ENCODE data around the gene MOBP. TPM values are rescaled to one million over a fixed set of nuclear protein-coding genes. Genes with fewer than 3 reads are reported as not detected.

Gene MOBP
- total and polyA plus RNA-seq, 2 experiments from 2014 or later: not detected

DNA sequence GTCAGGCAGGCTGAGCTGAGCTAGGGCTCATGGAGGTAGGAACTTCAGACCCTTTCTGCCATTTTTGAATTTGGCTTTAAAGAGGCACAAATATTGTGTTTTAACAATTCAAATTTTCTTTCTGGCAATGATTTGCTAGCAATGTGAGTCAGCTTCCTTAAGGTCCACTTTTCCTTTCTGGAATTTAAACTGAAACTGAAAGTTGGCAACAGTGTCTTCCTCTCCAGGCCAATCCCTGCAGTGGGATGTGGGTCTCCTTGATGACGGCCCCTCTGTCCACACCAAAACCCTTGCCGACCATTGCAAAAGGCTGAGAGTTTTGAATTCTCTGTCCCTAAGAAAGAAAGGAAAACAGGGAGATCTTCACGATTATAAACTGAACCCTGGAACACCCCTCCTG, 33.8 kb upstream of the MOBP start:
- no peak for TF ChIP-seq STAT1 (IDR thresholded peaks at IDR 0.05; ENCODE audit: unreplicated experiment)
- no peak for TF ChIP-seq ZNF114 (CRISPR knock-in tag; IDR thresholded peaks at IDR 0.05)
- no peak for TF ChIP-seq JUNB (IDR thresholded peaks at IDR 0.05; ENCODE audit: unreplicated experiment)
- no peak for TF ChIP-seq NANOG (IDR thresholded peaks at IDR 0.05; ENCODE audit: borderline replicate concordance)
- TF ChIP-seq, protein P1, sequence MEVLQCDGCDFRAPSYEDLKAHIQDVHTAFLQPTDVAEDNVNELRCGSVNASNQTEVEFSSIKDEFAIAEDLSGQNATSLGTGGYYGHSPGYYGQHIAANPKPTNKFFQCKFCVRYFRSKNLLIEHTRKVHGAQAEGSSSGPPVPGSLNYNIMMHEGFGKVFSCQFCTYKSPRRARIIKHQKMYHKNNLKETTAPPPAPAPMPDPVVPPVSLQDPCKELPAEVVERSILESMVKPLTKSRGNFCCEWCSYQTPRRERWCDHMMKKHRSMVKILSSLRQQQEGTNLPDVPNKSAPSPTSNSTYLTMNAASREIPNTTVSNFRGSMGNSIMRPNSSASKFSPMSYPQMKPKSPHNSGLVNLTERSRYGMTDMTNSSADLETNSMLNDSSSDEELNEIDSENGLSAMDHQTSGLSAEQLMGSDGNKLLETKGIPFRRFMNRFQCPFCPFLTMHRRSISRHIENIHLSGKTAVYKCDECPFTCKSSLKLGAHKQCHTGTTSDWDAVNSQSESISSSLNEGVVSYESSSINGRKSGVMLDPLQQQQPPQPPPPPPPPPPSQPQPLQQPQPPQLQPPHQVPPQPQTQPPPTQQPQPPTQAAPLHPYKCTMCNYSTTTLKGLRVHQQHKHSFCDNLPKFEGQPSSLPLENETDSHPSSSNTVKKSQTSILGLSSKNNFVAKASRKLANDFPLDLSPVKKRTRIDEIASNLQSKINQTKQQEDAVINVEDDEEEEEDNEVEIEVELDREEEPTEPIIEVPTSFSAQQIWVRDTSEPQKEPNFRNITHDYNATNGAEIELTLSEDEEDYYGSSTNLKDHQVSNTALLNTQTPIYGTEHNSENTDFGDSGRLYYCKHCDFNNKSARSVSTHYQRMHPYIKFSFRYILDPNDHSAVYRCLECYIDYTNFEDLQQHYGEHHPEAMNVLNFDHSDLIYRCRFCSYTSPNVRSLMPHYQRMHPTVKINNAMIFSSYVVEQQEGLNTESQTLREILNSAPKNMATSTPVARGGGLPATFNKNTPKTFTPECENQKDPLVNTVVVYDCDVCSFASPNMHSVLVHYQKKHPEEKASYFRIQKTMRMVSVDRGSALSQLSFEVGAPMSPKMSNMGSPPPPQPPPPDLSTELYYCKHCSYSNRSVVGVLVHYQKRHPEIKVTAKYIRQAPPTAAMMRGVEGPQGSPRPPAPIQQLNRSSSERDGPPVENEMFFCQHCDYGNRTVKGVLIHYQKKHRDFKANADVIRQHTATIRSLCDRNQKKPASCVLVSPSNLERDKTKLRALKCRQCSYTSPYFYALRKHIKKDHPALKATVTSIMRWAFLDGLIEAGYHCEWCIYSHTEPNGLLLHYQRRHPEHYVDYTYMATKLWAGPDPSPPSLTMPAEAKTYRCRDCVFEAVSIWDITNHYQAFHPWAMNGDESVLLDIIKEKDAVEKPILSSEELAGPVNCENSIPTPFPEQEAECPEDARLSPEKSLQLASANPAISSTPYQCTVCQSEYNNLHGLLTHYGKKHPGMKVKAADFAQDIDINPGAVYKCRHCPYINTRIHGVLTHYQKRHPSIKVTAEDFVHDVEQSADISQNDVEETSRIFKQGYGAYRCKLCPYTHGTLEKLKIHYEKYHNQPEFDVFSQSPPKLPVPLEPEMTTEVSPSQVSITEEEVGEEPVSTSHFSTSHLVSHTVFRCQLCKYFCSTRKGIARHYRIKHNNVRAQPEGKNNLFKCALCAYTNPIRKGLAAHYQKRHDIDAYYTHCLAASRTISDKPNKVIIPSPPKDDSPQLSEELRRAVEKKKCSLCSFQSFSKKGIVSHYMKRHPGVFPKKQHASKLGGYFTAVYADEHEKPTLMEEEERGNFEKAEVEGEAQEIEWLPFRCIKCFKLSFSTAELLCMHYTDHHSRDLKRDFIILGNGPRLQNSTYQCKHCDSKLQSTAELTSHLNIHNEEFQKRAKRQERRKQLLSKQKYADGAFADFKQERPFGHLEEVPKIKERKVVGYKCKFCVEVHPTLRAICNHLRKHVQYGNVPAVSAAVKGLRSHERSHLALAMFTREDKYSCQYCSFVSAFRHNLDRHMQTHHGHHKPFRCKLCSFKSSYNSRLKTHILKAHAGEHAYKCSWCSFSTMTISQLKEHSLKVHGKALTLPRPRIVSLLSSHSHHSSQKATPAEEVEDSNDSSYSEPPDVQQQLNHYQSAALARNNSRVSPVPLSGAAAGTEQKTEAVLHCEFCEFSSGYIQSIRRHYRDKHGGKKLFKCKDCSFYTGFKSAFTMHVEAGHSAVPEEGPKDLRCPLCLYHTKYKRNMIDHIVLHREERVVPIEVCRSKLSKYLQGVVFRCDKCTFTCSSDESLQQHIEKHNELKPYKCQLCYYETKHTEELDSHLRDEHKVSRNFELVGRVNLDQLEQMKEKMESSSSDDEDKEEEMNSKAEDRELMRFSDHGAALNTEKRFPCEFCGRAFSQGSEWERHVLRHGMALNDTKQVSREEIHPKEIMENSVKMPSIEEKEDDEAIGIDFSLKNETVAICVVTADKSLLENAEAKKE (CRISPR knock-in tag; IDR thresholded peaks at IDR 0.05): no peak
- no peak for TF ChIP-seq ZNF331 (CRISPR knock-in tag; IDR thresholded peaks at IDR 0.05; ENCODE audit: low read depth)
- TF ChIP-seq, protein P2, sequence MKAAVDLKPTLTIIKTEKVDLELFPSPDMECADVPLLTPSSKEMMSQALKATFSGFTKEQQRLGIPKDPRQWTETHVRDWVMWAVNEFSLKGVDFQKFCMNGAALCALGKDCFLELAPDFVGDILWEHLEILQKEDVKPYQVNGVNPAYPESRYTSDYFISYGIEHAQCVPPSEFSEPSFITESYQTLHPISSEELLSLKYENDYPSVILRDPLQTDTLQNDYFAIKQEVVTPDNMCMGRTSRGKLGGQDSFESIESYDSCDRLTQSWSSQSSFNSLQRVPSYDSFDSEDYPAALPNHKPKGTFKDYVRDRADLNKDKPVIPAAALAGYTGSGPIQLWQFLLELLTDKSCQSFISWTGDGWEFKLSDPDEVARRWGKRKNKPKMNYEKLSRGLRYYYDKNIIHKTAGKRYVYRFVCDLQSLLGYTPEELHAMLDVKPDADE (IDR thresholded peaks at IDR 0.05): no peak
- TF ChIP-seq, protein P3, sequence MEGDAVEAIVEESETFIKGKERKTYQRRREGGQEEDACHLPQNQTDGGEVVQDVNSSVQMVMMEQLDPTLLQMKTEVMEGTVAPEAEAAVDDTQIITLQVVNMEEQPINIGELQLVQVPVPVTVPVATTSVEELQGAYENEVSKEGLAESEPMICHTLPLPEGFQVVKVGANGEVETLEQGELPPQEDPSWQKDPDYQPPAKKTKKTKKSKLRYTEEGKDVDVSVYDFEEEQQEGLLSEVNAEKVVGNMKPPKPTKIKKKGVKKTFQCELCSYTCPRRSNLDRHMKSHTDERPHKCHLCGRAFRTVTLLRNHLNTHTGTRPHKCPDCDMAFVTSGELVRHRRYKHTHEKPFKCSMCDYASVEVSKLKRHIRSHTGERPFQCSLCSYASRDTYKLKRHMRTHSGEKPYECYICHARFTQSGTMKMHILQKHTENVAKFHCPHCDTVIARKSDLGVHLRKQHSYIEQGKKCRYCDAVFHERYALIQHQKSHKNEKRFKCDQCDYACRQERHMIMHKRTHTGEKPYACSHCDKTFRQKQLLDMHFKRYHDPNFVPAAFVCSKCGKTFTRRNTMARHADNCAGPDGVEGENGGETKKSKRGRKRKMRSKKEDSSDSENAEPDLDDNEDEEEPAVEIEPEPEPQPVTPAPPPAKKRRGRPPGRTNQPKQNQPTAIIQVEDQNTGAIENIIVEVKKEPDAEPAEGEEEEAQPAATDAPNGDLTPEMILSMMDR (conservative IDR thresholded peaks at IDR 0.05; ENCODE audit: low read depth in 2 of 2): no peak
- no peak for TF ChIP-seq CREB1 (CRISPR knock-in tag; IDR thresholded peaks at IDR 0.05; ENCODE audit: low read depth)
- TF ChIP-seq EZH2phosphoT487 (IDR thresholded peaks at IDR 0.05; ENCODE audit: unreplicated experiment): no peak
- TF ChIP-seq, protein P4, sequence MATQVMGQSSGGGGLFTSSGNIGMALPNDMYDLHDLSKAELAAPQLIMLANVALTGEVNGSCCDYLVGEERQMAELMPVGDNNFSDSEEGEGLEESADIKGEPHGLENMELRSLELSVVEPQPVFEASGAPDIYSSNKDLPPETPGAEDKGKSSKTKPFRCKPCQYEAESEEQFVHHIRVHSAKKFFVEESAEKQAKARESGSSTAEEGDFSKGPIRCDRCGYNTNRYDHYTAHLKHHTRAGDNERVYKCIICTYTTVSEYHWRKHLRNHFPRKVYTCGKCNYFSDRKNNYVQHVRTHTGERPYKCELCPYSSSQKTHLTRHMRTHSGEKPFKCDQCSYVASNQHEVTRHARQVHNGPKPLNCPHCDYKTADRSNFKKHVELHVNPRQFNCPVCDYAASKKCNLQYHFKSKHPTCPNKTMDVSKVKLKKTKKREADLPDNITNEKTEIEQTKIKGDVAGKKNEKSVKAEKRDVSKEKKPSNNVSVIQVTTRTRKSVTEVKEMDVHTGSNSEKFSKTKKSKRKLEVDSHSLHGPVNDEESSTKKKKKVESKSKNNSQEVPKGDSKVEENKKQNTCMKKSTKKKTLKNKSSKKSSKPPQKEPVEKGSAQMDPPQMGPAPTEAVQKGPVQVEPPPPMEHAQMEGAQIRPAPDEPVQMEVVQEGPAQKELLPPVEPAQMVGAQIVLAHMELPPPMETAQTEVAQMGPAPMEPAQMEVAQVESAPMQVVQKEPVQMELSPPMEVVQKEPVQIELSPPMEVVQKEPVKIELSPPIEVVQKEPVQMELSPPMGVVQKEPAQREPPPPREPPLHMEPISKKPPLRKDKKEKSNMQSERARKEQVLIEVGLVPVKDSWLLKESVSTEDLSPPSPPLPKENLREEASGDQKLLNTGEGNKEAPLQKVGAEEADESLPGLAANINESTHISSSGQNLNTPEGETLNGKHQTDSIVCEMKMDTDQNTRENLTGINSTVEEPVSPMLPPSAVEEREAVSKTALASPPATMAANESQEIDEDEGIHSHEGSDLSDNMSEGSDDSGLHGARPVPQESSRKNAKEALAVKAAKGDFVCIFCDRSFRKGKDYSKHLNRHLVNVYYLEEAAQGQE (IDR thresholded peaks at IDR 0.05; ENCODE audit: unreplicated experiment): no peak

More for the DNA sequence above, 33.8 kb upstream of the MOBP start:
- Histone ChIP-seq H3K27ac (ENCODE audit: low read depth) (no peak overlapping the region), H3K4me3 (no peak overlapping the region), H3K9me2 (ENCODE audit: insufficient read depth) (peaks cover 7% of the 10 kb centered on the region; the same call in 1 of the 2 replicates), H3K79me2 (replicated peaks; ENCODE audit: insufficient read depth) (no peaks in the 10 kb centered on the region), H3K4me1 (ENCODE audit: insufficient read depth) (no peaks in the 10 kb centered on the region), H3K4me2 (no peak overlapping the region), H4K20me1 (replicated peaks; ENCODE audit: insufficient read depth) (no peaks in the 10 kb centered on the region), H3F3A (replicated peaks; ENCODE audit: low read depth) (no peaks in the 10 kb centered on the region), H3K27me3 (ENCODE audit: insufficient read depth) (no peaks in the 10 kb centered on the region), H2AFZ (no peak overlapping the region), H3K36me3 (ENCODE audit: insufficient read depth) (no peaks in the 10 kb centered on the region)
- Mint-ChIP-seq H3K27ac (no peak overlapping the region), H3K4me3 (no peak overlapping the region), H3K36me3 (ENCODE audit: low read depth) (no peaks in the 10 kb centered on the region), H3K27me3 (ENCODE audit: insufficient read depth, low read depth, poor library complexity) (peaks cover 8% of the 10 kb centered on the region), H3K4me1 (0 out of 3 replicates have a peak, but pooled peaks cover 3% of the 10 kb centered on the region), H3K9me3 (no peaks in the 10 kb centered on the region)
- no peak for DNase-seq (ENCODE audit: low spot score)
- no peak for ATAC-seq
